Gastrocnemius medialis (tissue), 4 donors: ENCODE measurements around the gene TIMM17B.
"Not testable (repeated sequence)": the region's sequence is repeated elsewhere in the genome, so short reads cannot be mapped to it uniquely, and the experiment has no call there.

Experiments used
- CTCF ChIP-seq, 5 experiments: fragments of 450-650 bp in 3 of 5; fragments of 200-600 bp in 2 of 5; sonication (generic) in 2 of 5; IDR thresholded peaks in 4 of 5; conservative IDR thresholded peaks in 1 of 5; 1 replicate in 4 of 5; 2 replicates in 1 of 5; pipeline ENCODE4 v1.5.1; 2016 to 2019; ENCODE audit warnings: antibody characterized with exemption in 5 of 5, mild to moderate bottlenecking in 3 of 5, moderate library complexity in 3 of 5
- POLR2A ChIP-seq, 2 donors: fragments of 450-650 bp; IDR thresholded peaks; one replicate each; pipeline ENCODE4 v1.6.1; 2017; ENCODE audit warnings: antibody characterized with exemption in 2 of 2, mild to moderate bottlenecking in 2 of 2, moderate library complexity in 2 of 2

DNA sequence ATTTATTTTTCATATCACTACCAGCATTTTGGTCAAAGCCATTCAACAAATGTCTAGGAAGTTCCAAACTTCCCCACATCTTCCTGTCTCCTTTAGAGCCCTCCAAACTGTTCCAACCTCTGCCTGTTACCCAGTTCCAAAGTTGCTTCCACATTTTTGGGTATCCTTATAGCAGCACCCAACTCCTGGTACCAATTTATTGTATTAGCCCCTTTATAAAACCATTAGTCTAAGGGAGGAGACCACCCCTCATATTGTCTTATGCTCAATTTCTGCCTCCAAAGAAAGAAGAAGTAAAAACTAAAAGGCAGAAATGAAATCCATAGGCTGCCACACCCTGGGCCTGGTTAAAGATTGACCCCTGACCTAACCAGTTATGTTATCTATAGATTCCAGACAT, 44.1 kb downstream of the TIMM17B start:
- TF ChIP-seq CTCF (IDR thresholded peaks at IDR 0.05 in 4 of 5, conservative IDR thresholded peaks at IDR 0.05 in 1 of 5); POLR2A (IDR thresholded peaks at IDR 0.05): not testable (repeated sequence)
